KMS-11 (cell line): ENCODE measurements around the gene BTBD3.

ENCODE experiments used
- H2AFZ ChIP-seq: fragments of 200-600 bp; sonication (generic); 2 replicates; pipeline ENCODE4 v1.6.1; 2016; ENCODE audit warnings: antibody characterized with exemption, mixed run types, low read depth
- H3K27ac ChIP-seq: fragments of 200-600 bp; sonication (generic); 2 replicates; pipeline ENCODE4 v1.6.1; 2016; ENCODE audit warnings: mild to moderate bottlenecking, mixed run types
- H3K27me3 ChIP-seq: fragments of 200-600 bp; sonication (generic); 2 replicates; pipeline ENCODE4 v1.6.1; 2017; ENCODE audit warnings: mild to moderate bottlenecking, low read depth, mixed run types, moderate library complexity; ENCODE audit not compliant: insufficient read depth
- H3K36me3 ChIP-seq: fragments of 200-600 bp; sonication (generic); 2 replicates; pipeline ENCODE4 v1.6.1; 2017; ENCODE audit warnings: mild to moderate bottlenecking, mixed run types; ENCODE audit not compliant: insufficient read depth
- H3K4me1 ChIP-seq: fragments of 200-600 bp; sonication (generic); 2 replicates; pipeline ENCODE4 v1.6.1; 2016; ENCODE audit warnings: mild to moderate bottlenecking, low read depth, mixed run types; ENCODE audit not compliant: poor library complexity, severe bottlenecking
- H3K4me2 ChIP-seq: fragments of 200-600 bp; sonication (generic); 2 replicates; pipeline ENCODE4 v1.7.0; 2016; ENCODE audit warnings: mild to moderate bottlenecking, mixed run types
- H3K4me3 ChIP-seq: fragments of 200-600 bp; sonication (generic); IDR thresholded peaks from 2 replicates; pipeline ENCODE4 v1.6.1; 2017; ENCODE audit warnings: low read depth, low read length, mixed read lengths; ENCODE audit not compliant: insufficient read depth
- H3K79me2 ChIP-seq: fragments of 200-600 bp; sonication (generic); 2 replicates; pipeline ENCODE4 v1.6.1; 2016; ENCODE audit warnings: low read depth, mixed run types; ENCODE audit not compliant: insufficient read depth
- H3K9ac ChIP-seq: fragments of 200-600 bp; sonication (generic); 2 replicates; pipeline ENCODE4 v1.6.1; 2016; ENCODE audit warnings: mild to moderate bottlenecking, mixed run types
- H4K20me1 ChIP-seq: fragments of 200-600 bp; sonication (generic); 2 replicates; pipeline ENCODE4 v1.6.1; 2016; ENCODE audit warnings: mild to moderate bottlenecking, mixed run types; ENCODE audit not compliant: insufficient read depth
- TF ChIP-seq, protein P1 (sequence below): fragments of 200-600 bp; sonication (generic); conservative IDR thresholded peaks from 2 replicates; pipeline ENCODE4 v1.6.1; 2017; ENCODE audit warnings: low read depth, mild to moderate bottlenecking, antibody characterized with exemption, low read length, moderate library complexity, mixed read lengths

The BTBD3 gene

DNA sequence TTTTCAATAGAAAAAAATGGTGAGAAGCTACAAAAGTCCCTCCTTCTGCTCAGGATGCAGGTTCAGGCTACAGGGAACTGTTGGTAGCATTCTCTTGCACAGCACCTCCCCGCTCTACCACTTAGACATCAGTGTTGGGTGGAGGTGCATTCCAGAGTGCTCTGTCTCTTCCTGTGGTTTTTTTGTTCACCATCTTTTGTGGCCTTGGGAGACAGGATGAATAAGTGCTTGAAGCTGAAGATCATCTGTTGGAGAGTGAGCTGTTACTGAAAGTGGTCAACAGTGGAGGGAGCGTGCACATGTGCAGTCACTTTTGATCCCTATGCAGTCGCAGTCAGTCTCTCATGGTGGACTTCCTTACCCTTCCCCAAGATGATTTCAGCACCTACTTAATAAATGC is 16.6 kb upstream of the BTBD3 start:
- H3K4me2 ChIP-seq: no peak overlapping the region
- no peak overlapping the region for H2AFZ ChIP-seq
- H3K27me3 ChIP-seq: no peaks in the 10 kb centered on the region
- no peak overlapping the region for H3K4me3 ChIP-seq
- H3K4me1 ChIP-seq: peaks cover 12% of the 10 kb centered on the region
- H3K79me2 ChIP-seq: peaks cover 4% of the 10 kb centered on the region; the same call in 1 of the 2 replicates
- H3K36me3 ChIP-seq: no peaks in the 10 kb centered on the region
- no peak overlapping the region for H3K9ac ChIP-seq
- H3K27ac ChIP-seq: no peak overlapping the region
- TF ChIP-seq, protein P1, sequence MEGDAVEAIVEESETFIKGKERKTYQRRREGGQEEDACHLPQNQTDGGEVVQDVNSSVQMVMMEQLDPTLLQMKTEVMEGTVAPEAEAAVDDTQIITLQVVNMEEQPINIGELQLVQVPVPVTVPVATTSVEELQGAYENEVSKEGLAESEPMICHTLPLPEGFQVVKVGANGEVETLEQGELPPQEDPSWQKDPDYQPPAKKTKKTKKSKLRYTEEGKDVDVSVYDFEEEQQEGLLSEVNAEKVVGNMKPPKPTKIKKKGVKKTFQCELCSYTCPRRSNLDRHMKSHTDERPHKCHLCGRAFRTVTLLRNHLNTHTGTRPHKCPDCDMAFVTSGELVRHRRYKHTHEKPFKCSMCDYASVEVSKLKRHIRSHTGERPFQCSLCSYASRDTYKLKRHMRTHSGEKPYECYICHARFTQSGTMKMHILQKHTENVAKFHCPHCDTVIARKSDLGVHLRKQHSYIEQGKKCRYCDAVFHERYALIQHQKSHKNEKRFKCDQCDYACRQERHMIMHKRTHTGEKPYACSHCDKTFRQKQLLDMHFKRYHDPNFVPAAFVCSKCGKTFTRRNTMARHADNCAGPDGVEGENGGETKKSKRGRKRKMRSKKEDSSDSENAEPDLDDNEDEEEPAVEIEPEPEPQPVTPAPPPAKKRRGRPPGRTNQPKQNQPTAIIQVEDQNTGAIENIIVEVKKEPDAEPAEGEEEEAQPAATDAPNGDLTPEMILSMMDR: no peak
- no peaks in the 10 kb centered on the region for H4K20me1 ChIP-seq

DNA sequence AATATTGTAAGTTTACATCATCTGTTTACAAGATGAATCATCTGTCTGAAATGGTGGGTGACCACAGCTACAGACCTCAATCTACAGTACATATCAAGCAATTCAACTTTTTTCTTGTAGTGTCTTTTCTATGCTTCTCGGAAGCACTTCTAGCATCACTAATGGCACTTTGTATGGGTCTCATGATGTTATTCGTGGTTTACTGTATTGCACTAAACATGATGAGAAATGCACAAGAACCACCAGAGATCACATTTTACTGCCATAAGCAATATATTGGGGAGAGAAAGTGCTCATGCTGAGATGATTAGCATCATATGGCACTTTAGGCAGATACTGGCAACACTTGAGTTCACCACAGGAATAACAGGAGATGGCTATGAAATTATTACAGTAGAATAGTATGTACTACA is 15.4 kb upstream of the BTBD3 start:
- H4K20me1 ChIP-seq: no peaks in the 10 kb centered on the region
- no peak overlapping the region for H3K4me3 ChIP-seq
- H3K36me3 ChIP-seq: no peaks in the 10 kb centered on the region
- H3K27ac ChIP-seq: no peak overlapping the region
- no peak overlapping the region for H3K4me2 ChIP-seq
- no peak overlapping the region for H2AFZ ChIP-seq
- H3K9ac ChIP-seq: no peak overlapping the region
- H3K27me3 ChIP-seq: no peaks in the 10 kb centered on the region
- H3K79me2 ChIP-seq: no peaks in the 10 kb centered on the region
- TF ChIP-seq, protein P1: no peak
- H3K4me1 ChIP-seq: peaks cover 12% of the 10 kb centered on the region

DNA sequence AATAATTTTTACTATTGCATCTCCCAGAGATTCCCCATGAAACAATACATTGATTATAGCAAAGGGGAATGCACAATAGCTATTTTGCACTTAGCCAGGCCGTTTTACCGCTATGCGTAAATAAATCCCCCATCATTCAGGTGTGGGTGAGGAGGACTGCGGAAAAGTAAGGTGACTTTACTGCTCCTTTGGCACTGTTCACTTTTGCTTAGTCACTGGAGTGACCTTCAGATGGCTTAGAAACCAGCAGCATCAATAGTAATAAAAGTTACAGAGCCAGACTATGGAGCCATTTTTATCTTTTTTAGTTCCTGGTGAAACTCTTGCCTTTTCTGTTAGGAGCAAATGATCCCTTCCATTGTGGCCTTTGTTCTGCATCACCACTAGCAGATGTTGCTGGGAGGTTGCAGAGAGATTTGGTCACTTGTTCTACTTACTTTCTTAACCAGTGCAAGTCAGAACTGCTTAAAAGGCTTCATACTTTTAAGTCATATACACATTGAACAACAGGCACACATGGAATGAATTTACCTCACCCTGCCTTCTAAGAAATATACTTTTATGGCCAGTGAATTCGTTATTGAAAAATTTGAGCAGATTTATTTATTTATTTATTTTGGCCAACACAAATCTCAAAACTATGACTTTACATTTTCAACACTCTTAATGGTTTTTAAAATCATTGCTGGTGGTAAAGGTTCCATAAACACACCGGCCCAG is 12.1 kb upstream of the BTBD3 start:
- no peak overlapping the region for H3K27ac ChIP-seq
- peaks cover 4% of the 10 kb centered on the region; the same call in 1 of the 2 replicates for H3K79me2 ChIP-seq
- H4K20me1 ChIP-seq: no peaks in the 10 kb centered on the region
- H3K4me3 ChIP-seq: no peak overlapping the region
- no peak overlapping the region for H3K9ac ChIP-seq
- no peaks in the 10 kb centered on the region for H3K36me3 ChIP-seq
- peaks cover 12% of the 10 kb centered on the region for H3K4me1 ChIP-seq
- H3K27me3 ChIP-seq: no peaks in the 10 kb centered on the region
- TF ChIP-seq, protein P1: no peak
- no peak overlapping the region for H2AFZ ChIP-seq
- no peak overlapping the region for H3K4me2 ChIP-seq

DNA sequence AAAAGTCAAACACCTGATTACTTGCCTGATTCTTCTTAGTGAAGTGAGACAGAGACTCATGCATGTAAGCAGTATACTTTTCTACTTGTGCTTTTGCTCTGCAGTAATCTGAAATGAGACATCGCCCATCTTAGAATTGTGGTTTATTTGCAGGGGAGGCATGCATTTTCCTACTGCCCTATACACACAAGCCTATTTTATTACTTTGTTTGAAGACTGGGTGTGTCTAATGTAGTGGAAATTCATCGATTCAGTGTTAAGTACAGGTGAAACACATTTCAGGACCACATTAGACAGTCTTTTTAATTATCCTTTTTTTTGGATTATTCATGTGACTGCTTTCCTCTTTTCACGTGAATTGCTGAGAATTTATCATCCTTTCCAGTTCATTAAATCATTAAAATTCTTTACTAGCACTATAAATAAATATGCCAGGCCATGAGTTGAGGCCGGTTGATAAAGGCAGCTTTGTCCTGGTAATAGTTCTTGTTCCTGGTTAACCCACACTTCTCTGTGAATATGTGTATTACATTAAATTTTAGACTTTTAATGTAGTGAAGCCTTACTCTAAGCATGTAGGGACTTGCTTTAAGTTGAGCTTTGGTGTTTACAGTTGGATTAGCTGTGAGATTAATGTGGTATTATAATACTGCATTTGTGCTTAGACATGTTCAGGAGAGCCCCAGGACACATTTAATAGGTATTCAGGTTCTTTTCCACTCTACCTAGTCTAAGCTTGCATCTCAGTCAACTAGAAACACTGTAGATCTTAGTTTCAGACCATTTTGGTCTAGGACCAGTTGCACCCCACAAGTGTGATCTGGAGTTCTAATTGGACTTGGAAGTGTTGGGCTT is 10.8 kb upstream of the BTBD3 start:
- Histone ChIP-seq H3K4me1 (peaks cover 11% of the 10 kb centered on the region), H3K79me2 (peaks cover 7% of the 10 kb centered on the region; the same call in 1 of the 2 replicates), H3K27ac (no peak overlapping the region), H4K20me1 (no peaks in the 10 kb centered on the region), H3K9ac (no peak overlapping the region), H3K4me3 (no peak overlapping the region), H3K4me2 (no peak overlapping the region), H3K36me3 (no peaks in the 10 kb centered on the region), H3K27me3 (no peaks in the 10 kb centered on the region), H2AFZ (no peak overlapping the region)
- TF ChIP-seq, protein P1: no peak
